ENCODE data around the gene LIFR. TPM values are rescaled to one million over a fixed set of nuclear protein-coding genes. Genes with fewer than 3 reads are reported as not detected.
A peak's percentile ranks its signal among the peaks of the same experiment; 100 is the strongest.

Gene LIFR
- total and polyA plus RNA-seq, 2 of the 4 experiments (the other 2 are of a cell fraction): 1.9 to 10.4 TPM

DNA sequence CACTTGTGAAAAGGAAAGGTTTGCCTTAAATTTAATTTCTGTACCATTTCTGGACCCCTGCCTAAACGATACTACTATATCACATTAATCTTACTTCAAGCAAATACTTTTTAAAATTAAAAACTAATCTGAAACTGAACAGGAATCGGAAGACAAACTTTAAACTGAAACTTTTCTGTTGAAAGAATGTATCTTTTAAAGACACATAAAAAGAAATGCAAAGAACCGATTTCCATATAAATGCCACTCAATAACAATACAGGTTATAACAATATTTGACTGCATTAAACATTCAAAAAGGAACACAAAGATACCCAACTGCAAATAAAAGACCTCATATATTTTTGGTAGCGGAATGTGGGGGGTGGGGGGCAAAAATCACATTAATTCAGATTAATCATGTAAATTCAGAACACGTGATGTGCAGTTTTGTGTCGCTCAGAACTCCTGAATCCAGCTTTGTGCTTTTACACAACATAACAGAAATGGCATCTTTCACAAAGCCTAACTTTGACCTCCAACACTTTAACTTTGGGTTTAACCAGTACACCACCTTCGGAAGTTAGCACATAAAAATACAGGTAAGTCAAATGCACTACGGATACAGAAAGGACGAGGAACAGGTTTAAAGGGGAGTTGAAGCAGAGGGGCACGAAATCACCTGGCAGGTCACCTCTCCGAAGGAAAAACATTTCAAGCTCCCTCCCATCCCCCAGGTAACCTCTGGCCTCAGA lies 925 bp downstream of the LIFR start:
- H3K9me1 ChIP-seq (ENCODE audit: insufficient read depth, low read length): peaks cover 4% of the 10 kb centered on the region; the same call in 1 of the 2 replicates
- H3K36me3 ChIP-seq (ENCODE audit: control insufficient read depth, insufficient read depth, low read length): no peaks in the 10 kb centered on the region
- peaks cover 4% of the 10 kb centered on the region for H4K20me1 ChIP-seq (ENCODE audit: insufficient read depth, low read length)
- H3K4ac ChIP-seq (ENCODE audit: low read depth, low read length): 0 out of 2 replicates have a peak overlapping the region, but pooled peaks have one; percentile 49
- peak overlapping the region; percentile 92 for H3K4me3 ChIP-seq (ENCODE audit: insufficient read depth, low read depth, low read length)
- H3K27me3 ChIP-seq (ENCODE audit: control insufficient read depth, insufficient read depth, low read length): no peaks in the 10 kb centered on the region
- in situ Hi-C loops (cut with MboI; ENCODE audit: low sequenced_read_pairs) (no loop called here), intact Hi-C loops (cut with micrococcal nuclease) (loop anchor here (1.0 to 10.0 kb wide), 4 partner anchors 107 to 369 kb away; no protein-coding TSS in a partner anchor), dilution Hi-C loops (cut with HindIII; ENCODE audit: low sequenced_read_pairs, unreplicated experiment) (no loop called here)
- peak overlapping the region in 1 of 2 experiments; percentile 26; a peak in 1 of 4 replicates for H4K8ac ChIP-seq (ENCODE audit: low read depth in 2 of 2, low read length in 2 of 2)
- H3K79me1 ChIP-seq (ENCODE audit: low read depth in 1 of 2, low read length in 2 of 2): peaks cover 11 to 17% of the 10 kb centered on the region in 2 experiments; a peak in 3 of 4 replicates
- POLR2A ChIA-PET (ENCODE audit: unreplicated experiment): no interaction called here
- no peak for DNase-seq
- peak overlapping the region; percentile 54 for H2BK120ac ChIP-seq (ENCODE audit: low read depth, low read length)
- peak overlapping the region; percentile 69; the same call in 1 of the 2 replicates for H4K91ac ChIP-seq (ENCODE audit: insufficient read depth, low read depth, low read length)
- WGBS, 2 experiments (ENCODE audit: extremely low coverage in 2 of 2, insufficient read length in 1 of 2): no CpG with 5 or more reads among the region's 11 CpGs
- H3K23ac ChIP-seq (ENCODE audit: low read depth, low read length): peak overlapping the region; percentile 90
- H2AK5ac ChIP-seq (ENCODE audit: low read depth, low read length): no peak overlapping the region; the same call in 1 of the 2 replicates
- no peak overlapping the region for H2BK5ac ChIP-seq (ENCODE audit: low read depth, low read length, poor library complexity, severe bottlenecking)
- ATAC-seq (ENCODE audit: low read depth): no peak
- TF ChIP-seq SMC3 (IDR thresholded peaks at IDR 0.05; ENCODE audit: low read depth, low read length) (no peak), CHD1 (IDR thresholded peaks at IDR 0.05; ENCODE audit: low read depth, low read length) (no peak), USF2 (IDR thresholded peaks at IDR 0.05; ENCODE audit: low read depth, low read length) (peak; percentile 28; the same call in 1 of the 2 replicates), POLR2A (IDR thresholded peaks at IDR 0.05; ENCODE audit: low read depth, low read length) (no peak), RCOR1 (IDR thresholded peaks at IDR 0.05; ENCODE audit: insufficient replicate concordance, low read length) (no peak), MAFK (IDR thresholded peaks at IDR 0.05; ENCODE audit: low read depth, low read length) (no peak), ELK1 (IDR thresholded peaks at IDR 0.05; ENCODE audit: borderline replicate concordance, low read depth, low read length) (no peak)
- H2AFZ ChIP-seq (replicated peaks; ENCODE audit: low read length, poor library complexity): peak overlapping the region; percentile 88
- CTCF ChIA-PET: interaction anchor here (0.8 kb wide), 1 partner anchor 135 kb away, joined by 3 read pairs; no protein-coding TSS in a partner anchor
- no peak overlapping the region for H4K5ac ChIP-seq (ENCODE audit: low read depth, low read length)
- H3K18ac ChIP-seq (ENCODE audit: low read depth, low read length): peak overlapping the region; percentile 55; the same call in 1 of the 2 replicates
- H2BK20ac ChIP-seq (ENCODE audit: low read depth, low read length): no peak overlapping the region
- no peaks in the 10 kb centered on the region for H3K9me3 ChIP-seq (ENCODE audit: control insufficient read depth, insufficient read depth, low read length)
- peak overlapping the region; percentile 71; the same call in 1 of the 2 replicates for H3K14ac ChIP-seq (replicated peaks; ENCODE audit: low read depth, low read length)
- H3K4me1 ChIP-seq (ENCODE audit: control insufficient read depth, insufficient read depth, low read length): peaks cover 6% of the 10 kb centered on the region
- peak overlapping the region; percentile 79 for H3K4me2 ChIP-seq (ENCODE audit: low read depth, low read length)
- H3K56ac ChIP-seq (ENCODE audit: extremely low read depth, insufficient read depth, low read length): peak overlapping the region; percentile 71; the same call in 1 of the 2 replicates
- H2AK9ac ChIP-seq (replicated peaks; ENCODE audit: low read depth, low read length, poor library complexity): peak overlapping the region; percentile 73
- no peak overlapping the region for H2BK15ac ChIP-seq (ENCODE audit: low read depth, low read length)
- H3K9ac ChIP-seq (ENCODE audit: low read depth, low read length): peak overlapping the region; percentile 77
- peak overlapping the region; percentile 59 for H3K27ac ChIP-seq (ENCODE audit: insufficient read depth, low read length)
- BruUV-seq (replicated peaks): no TSS peak
